ENCODE results near the gene GPR137C.
A peak's percentile ranks its signal among the peaks of the same experiment; 100 is the strongest.

GPR137C gene

DNA sequence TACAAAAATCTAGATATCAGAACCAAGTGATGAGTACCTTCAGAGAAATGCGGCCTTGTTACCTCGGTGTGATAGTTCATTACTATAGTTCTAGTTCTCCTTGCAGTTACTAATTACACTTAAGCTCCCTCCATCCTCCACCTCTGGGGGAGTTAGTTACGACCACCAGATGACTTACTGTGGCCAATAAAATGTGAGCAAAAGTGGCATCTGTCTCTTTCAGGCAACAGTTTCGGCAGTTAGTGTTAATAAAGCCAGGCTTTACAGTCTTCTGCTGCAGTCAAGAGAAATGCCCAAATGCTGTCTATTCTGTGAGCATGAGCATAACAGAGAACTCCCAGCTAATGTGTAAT, 6.3 kb upstream of the GPR137C start:
- Mint-ChIP-seq H3K4me3 (no peak overlapping the region), H3K27me3 (ENCODE audit: low read depth, poor library complexity) (no peaks in the 10 kb centered on the region), H3K36me3 (ENCODE audit: low read depth) (peaks cover 9% of the 10 kb centered on the region), H3K4me1 (peaks cover 45% of the 10 kb centered on the region), H3K27ac (no peak overlapping the region), H3K9me3 (peaks cover 6% of the 10 kb centered on the region)
- TF ChIP-seq, protein P1, sequence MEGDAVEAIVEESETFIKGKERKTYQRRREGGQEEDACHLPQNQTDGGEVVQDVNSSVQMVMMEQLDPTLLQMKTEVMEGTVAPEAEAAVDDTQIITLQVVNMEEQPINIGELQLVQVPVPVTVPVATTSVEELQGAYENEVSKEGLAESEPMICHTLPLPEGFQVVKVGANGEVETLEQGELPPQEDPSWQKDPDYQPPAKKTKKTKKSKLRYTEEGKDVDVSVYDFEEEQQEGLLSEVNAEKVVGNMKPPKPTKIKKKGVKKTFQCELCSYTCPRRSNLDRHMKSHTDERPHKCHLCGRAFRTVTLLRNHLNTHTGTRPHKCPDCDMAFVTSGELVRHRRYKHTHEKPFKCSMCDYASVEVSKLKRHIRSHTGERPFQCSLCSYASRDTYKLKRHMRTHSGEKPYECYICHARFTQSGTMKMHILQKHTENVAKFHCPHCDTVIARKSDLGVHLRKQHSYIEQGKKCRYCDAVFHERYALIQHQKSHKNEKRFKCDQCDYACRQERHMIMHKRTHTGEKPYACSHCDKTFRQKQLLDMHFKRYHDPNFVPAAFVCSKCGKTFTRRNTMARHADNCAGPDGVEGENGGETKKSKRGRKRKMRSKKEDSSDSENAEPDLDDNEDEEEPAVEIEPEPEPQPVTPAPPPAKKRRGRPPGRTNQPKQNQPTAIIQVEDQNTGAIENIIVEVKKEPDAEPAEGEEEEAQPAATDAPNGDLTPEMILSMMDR (IDR thresholded peaks at IDR 0.05) = no peak
- no peak for DNase-seq

DNA sequence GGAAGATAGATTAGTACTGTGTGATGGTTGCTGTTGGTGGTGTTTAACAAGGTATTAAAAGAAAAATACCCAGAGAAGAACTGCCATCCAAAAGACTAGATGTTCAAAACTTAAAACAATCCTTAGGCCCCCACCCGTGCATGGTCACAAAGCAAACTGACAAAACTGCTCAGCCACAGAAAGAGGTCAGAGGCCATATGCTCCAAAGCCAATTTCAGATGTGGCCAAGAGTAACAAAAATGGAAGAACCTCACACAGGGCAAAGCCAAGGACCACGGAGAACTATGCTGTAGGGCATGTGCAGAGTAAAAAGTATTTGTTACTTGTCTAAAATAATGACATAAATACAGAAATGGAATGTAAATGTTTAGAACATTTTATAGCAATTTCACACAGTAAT, 5.6 kb upstream of the GPR137C start:
- Mint-ChIP-seq H3K9me3 (peaks cover 6% of the 10 kb centered on the region), H3K27me3 (ENCODE audit: low read depth, poor library complexity) (no peaks in the 10 kb centered on the region), H3K4me1 (peaks cover 52% of the 10 kb centered on the region), H3K36me3 (ENCODE audit: low read depth) (peaks cover 9% of the 10 kb centered on the region), H3K4me3 (no peak overlapping the region), H3K27ac (no peak overlapping the region)
- no peak for DNase-seq
- TF ChIP-seq, protein P1 (IDR thresholded peaks at IDR 0.05) = no peak

DNA sequence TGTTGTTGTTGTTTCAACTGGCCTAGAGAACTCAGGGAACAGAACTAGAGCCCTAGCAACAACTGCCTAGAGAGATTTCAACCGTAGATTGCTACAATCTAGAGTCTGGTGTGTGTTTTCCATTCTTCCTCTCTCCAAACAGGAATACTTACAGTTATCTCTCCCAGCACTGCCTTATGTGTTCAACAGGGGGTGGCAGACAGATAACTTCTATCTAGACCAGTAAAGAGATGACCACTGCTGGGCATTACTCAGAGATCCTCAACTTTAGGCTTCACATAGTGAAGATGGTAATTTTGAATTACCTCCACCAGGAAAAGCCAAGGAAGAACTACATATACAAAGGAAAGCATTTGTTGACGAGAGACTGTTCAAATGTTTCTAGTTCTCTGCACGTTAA, 5.1 kb upstream of the GPR137C start:
- Mint-ChIP-seq H3K27ac (no peak overlapping the region), H3K36me3 (ENCODE audit: low read depth) (peaks cover 9% of the 10 kb centered on the region), H3K9me3 (peaks cover 6% of the 10 kb centered on the region), H3K4me3 (no peak overlapping the region), H3K4me1 (peaks cover 52% of the 10 kb centered on the region), H3K27me3 (ENCODE audit: low read depth, poor library complexity) (no peaks in the 10 kb centered on the region)
- TF ChIP-seq, protein P1 (IDR thresholded peaks at IDR 0.05) = no peak
- no peak for DNase-seq

DNA sequence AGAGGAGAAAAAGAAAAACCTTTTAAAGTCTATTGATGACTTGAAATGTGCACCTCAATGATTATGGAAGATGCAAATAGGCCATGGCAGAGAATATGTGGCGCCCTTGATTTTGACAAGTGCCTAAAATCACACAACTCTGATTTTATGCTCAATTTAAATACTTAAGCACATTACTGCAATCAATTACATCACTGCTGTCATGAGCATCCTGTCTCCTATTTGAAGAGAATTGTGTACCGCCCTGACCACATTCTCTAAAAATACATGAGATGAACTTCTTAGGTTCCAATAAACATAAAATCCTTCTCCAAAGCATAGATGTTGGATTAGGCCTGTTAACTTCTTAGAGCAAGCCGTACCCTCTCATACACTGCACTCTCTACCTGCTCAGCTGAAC, 2.0 kb upstream of the GPR137C start:
- Mint-ChIP-seq H3K27ac (no peak overlapping the region), H3K4me1 (peaks cover 59% of the 10 kb centered on the region), H3K4me3 (peak overlapping the region; percentile 88), H3K9me3 (peaks cover 6% of the 10 kb centered on the region), H3K36me3 (ENCODE audit: low read depth) (peaks cover 9% of the 10 kb centered on the region), H3K27me3 (ENCODE audit: low read depth, poor library complexity) (no peaks in the 10 kb centered on the region)
- no peak for DNase-seq
- TF ChIP-seq, protein P1 (IDR thresholded peaks at IDR 0.05) = no peak

DNA sequence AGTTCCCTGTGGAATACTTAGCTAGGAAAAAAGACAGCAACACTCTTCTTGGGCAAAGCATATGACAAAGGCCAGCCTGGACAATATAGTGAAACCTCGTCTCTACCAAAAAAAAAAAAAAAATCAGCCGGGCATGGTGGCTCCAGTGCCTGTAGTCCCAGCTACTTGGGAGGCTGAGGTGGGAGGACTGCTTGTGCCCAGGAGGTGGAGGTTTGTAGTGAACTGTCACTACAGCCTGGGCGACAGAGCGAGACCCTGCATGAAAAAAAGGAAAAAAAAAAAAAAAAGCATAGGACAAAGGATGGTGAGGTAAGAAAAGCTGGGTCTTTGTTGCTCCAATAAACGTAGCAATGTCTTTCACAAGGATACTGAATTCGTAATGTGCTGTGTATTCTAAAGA, 1.4 kb upstream of the GPR137C start:
- DNase-seq = no peak
- no peaks in the 10 kb centered on the region for H3K27me3 Mint-ChIP-seq (ENCODE audit: low read depth, poor library complexity)
- H3K27ac Mint-ChIP-seq = no peak overlapping the region
- H3K9me3 Mint-ChIP-seq = peaks cover 6% of the 10 kb centered on the region
- H3K36me3 Mint-ChIP-seq (ENCODE audit: low read depth) = peaks cover 9% of the 10 kb centered on the region
- TF ChIP-seq, protein P1 (IDR thresholded peaks at IDR 0.05) = no peak
- peak overlapping the region; percentile 88 for H3K4me3 Mint-ChIP-seq
- H3K4me1 Mint-ChIP-seq = peaks cover 54% of the 10 kb centered on the region

DNA sequence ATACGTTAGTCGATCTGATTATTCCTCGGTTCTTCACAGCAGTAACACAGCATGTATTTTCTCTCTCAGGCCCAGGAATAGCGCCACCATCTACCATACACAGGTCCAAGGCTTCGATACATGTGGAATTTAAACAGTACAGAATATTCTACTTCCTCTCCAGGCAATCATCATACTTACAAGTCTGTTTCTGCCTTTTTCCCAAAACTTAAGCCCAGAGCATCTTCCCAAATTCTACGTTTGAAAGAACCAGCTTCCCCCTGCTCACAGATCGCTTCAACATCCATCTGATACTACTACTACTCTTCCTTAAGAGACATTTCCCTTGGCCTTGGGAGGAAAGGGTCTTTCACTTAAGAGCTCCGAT, 957 bp upstream of the GPR137C start:
- Mint-ChIP-seq H3K9me3 (peaks cover 6% of the 10 kb centered on the region), H3K27ac (peak overlapping the region; percentile 70), H3K36me3 (ENCODE audit: low read depth) (peaks cover 11% of the 10 kb centered on the region), H3K27me3 (ENCODE audit: low read depth, poor library complexity) (no peaks in the 10 kb centered on the region), H3K4me3 (peak overlapping the region; percentile 88), H3K4me1 (peaks cover 49% of the 10 kb centered on the region)
- no peak for DNase-seq
- TF ChIP-seq, protein P1 (IDR thresholded peaks at IDR 0.05) = no peak

All from nephron progenitor cell (in vitro differentiated cells).